ENCODE results near the gene GC.

- no peak for TF ChIP-seq EZH2 (IDR thresholded peaks at IDR 0.05)
- TF ChIP-seq POLR2AphosphoS5 (IDR thresholded peaks at IDR 0.05; ENCODE audit: borderline replicate concordance, low read depth, low read length): no peak
Measured at GRCh38 chr4:71732066-71732465, 51.8 kb downstream of the GC start.

Data from SK-N-MC (cell line).